OCI-LY3 (cell line): Measurements from ENCODE around the gene SUPT3H.

Experiments
- EZH2phosphoT487 ChIP-seq: fragments of 200-600 bp; shearing (Covaris generic); IDR thresholded peaks from 2 replicates; pipeline ENCODE4 v1.6.1; 2018; ENCODE audit warnings: antibody characterized with exemption, mixed run types, low read depth
- TF ChIP-seq, protein P1 (sequence below): fragments of 200-600, 300-600 bp; sonication (generic); IDR thresholded peaks from 2 replicates; pipeline ENCODE4 v1.5.1; 2014; ENCODE audit warnings: antibody characterized with exemption, low read length, low read depth

DNA sequence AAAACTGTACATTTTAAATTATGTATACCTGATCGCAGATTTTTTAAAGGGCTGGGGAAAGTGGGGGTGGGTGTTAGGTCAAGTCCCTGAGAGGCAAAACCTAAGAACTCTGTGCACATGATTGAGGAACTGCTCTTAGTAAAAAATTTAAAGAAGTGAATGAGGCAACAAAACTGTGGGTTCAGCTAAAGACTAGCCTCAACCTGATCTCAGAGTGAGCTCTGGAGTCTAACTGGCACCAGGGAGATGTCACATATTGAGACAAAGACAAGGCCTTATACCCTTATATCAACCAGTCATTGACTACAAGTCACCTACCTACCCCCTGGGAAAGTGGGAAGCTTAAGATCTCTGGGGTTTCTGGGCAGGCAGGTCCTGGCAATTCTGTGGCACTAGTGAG lies 77.0 kb downstream of the SUPT3H start:
- TF ChIP-seq, protein P1, sequence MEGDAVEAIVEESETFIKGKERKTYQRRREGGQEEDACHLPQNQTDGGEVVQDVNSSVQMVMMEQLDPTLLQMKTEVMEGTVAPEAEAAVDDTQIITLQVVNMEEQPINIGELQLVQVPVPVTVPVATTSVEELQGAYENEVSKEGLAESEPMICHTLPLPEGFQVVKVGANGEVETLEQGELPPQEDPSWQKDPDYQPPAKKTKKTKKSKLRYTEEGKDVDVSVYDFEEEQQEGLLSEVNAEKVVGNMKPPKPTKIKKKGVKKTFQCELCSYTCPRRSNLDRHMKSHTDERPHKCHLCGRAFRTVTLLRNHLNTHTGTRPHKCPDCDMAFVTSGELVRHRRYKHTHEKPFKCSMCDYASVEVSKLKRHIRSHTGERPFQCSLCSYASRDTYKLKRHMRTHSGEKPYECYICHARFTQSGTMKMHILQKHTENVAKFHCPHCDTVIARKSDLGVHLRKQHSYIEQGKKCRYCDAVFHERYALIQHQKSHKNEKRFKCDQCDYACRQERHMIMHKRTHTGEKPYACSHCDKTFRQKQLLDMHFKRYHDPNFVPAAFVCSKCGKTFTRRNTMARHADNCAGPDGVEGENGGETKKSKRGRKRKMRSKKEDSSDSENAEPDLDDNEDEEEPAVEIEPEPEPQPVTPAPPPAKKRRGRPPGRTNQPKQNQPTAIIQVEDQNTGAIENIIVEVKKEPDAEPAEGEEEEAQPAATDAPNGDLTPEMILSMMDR = no peak
- TF ChIP-seq EZH2phosphoT487 = no peak
